Measurements from ENCODE around the gene SELE.
"Not testable (repeated sequence)": the region's sequence is repeated elsewhere in the genome, so short reads cannot be mapped to it uniquely, and the experiment has no call there.

SELE gene

DNA sequence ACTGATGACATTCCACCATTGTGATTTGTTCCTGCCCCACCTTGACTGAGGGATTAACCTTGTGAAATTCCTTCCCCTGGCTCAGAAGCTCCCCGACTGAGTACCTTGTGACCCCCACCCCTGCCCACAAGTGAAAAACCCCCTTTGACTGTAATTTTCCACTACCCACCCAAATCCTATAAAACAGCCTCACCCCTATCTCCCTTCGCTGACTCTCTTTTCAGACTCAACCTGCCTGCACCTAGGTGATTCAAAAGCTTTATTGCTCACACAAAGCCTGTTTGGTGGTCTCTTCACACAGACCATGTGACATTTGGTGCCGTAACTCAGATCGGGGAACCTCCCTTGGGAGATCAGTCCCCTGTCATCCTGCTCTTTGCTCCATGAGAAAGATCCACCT lies 50.7 kb downstream of the SELE start:
- H3K9me3 ChIP-seq (ENCODE audit: control insufficient read depth in 2 of 2, low read length in 2 of 2); H3K36me3 ChIP-seq (ENCODE audit: control insufficient read depth in 2 of 2, insufficient read depth in 2 of 2, low read length in 2 of 2); H3K27ac ChIP-seq (ENCODE audit: low read length); H3K4me3 ChIP-seq (ENCODE audit: low read length in 2 of 2); H3K4me1 ChIP-seq (ENCODE audit: control insufficient read depth, insufficient read depth, low read length); H3K9ac ChIP-seq (ENCODE audit: low read length in 2 of 2); H3K27me3 ChIP-seq (ENCODE audit: control insufficient read depth in 1 of 2, insufficient read depth in 2 of 2, low read length in 2 of 2): not testable (repeated sequence)

GRCh38 chr1:169682071-169682470 lies 51.8 kb downstream of the SELE start:
- Histone ChIP-seq H3K4me1 (ENCODE audit: control insufficient read depth, insufficient read depth, low read length) (no peaks in the 10 kb centered on the region), H3K9ac (ENCODE audit: low read length in 2 of 2) (no peak overlapping the region), H3K27ac (ENCODE audit: low read length) (no peak overlapping the region), H3K9me3 (ENCODE audit: control insufficient read depth in 2 of 2, low read length in 2 of 2) (no peaks in the 10 kb centered on the region), H3K27me3 (ENCODE audit: control insufficient read depth in 1 of 2, insufficient read depth in 2 of 2, low read length in 2 of 2) (no peaks in the 10 kb centered on the region), H3K36me3 (ENCODE audit: control insufficient read depth in 2 of 2, insufficient read depth in 2 of 2, low read length in 2 of 2) (no peaks in the 10 kb centered on the region), H3K4me3 (ENCODE audit: low read length in 2 of 2) (no peak overlapping the region)

- Histone ChIP-seq H3K4me3 (ENCODE audit: low read length in 2 of 2) (no peak overlapping the region), H3K36me3 (ENCODE audit: control insufficient read depth in 2 of 2, insufficient read depth in 2 of 2, low read length in 2 of 2) (no peaks in the 10 kb centered on the region), H3K27ac (ENCODE audit: low read length) (no peak overlapping the region), H3K4me1 (ENCODE audit: control insufficient read depth, insufficient read depth, low read length) (no peaks in the 10 kb centered on the region), H3K27me3 (ENCODE audit: control insufficient read depth in 1 of 2, insufficient read depth in 2 of 2, low read length in 2 of 2) (no peaks in the 10 kb centered on the region), H3K9me3 (ENCODE audit: control insufficient read depth in 2 of 2, low read length in 2 of 2) (no peaks in the 10 kb centered on the region), H3K9ac (ENCODE audit: low read length in 2 of 2) (no peak overlapping the region)
These were observed 52.7 kb downstream of the SELE start for GRCh38 chr1:169681140-169681539.

DNA sequence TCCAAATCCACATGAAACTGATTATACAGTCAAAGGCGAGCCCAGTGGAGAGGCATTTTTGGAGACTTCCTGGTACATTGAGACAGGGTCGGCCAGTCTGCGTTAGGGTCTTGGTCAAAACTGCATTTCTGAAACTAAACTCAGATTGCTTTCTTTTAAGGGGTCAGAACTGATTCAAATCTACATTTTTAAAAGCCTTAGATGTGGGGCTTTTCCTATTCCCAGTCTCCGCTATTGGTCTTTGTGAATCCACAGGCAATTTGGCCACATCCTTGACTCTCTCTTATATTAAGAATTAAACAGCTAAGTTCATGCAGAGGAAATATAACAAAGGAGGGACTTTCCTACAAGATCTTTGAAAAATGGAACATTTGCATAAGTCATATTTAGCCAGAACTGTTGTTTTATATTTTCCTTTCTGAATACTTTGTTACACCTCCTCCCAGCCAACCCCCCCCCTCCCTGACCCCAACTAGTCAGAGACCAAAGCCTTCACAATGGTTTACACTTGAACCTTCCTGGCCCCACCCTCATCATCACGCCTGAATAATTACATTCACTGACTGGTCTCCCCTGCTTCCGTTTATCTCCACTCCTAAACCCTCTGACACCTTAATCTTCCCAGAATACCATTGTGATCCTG lies 53.4 kb downstream of the SELE start:
- Histone ChIP-seq H3K27me3 (ENCODE audit: control insufficient read depth in 1 of 2, insufficient read depth in 2 of 2, low read length in 2 of 2) (no peaks in the 10 kb centered on the region), H3K36me3 (ENCODE audit: control insufficient read depth in 2 of 2, insufficient read depth in 2 of 2, low read length in 2 of 2) (no peaks in the 10 kb centered on the region), H3K4me1 (ENCODE audit: control insufficient read depth, insufficient read depth, low read length) (no peaks in the 10 kb centered on the region), H3K9me3 (ENCODE audit: control insufficient read depth in 2 of 2, low read length in 2 of 2) (no peaks in the 10 kb centered on the region), H3K27ac (ENCODE audit: low read length) (no peak overlapping the region), H3K4me3 (ENCODE audit: low read length in 2 of 2) (no peak overlapping the region), H3K9ac (ENCODE audit: low read length in 2 of 2) (no peak overlapping the region)

GRCh38 chr1:169679692-169680091 lies 54.2 kb downstream of the SELE start:
- Histone ChIP-seq H3K9me3 (ENCODE audit: control insufficient read depth in 2 of 2, low read length in 2 of 2) (no peaks in the 10 kb centered on the region), H3K4me3 (ENCODE audit: low read length in 2 of 2) (no peak overlapping the region), H3K36me3 (ENCODE audit: control insufficient read depth in 2 of 2, insufficient read depth in 2 of 2, low read length in 2 of 2) (no peaks in the 10 kb centered on the region), H3K4me1 (ENCODE audit: control insufficient read depth, insufficient read depth, low read length) (no peaks in the 10 kb centered on the region), H3K27me3 (ENCODE audit: control insufficient read depth in 1 of 2, insufficient read depth in 2 of 2, low read length in 2 of 2) (no peaks in the 10 kb centered on the region), H3K27ac (ENCODE audit: low read length) (no peak overlapping the region), H3K9ac (ENCODE audit: low read length in 2 of 2) (no peak overlapping the region)

GRCh38 chr1:169676001-169676400 lies 57.9 kb downstream of the SELE start:
- peaks cover 0 to 4% of the 10 kb centered on the region in 2 donors for H3K9me3 ChIP-seq (ENCODE audit: control insufficient read depth in 2 of 2, low read length in 2 of 2)
- no peaks in the 10 kb centered on the region for H3K4me1 ChIP-seq (ENCODE audit: control insufficient read depth, insufficient read depth, low read length)

More at GRCh38 chr1:169676001-169676400, 57.9 kb downstream of the SELE start:
- H3K4me3 ChIP-seq (ENCODE audit: low read length in 2 of 2), result no peak overlapping the region
- no peak overlapping the region for H3K9ac ChIP-seq (ENCODE audit: low read length in 2 of 2)
- no peaks in the 10 kb centered on the region for H3K27me3 ChIP-seq (ENCODE audit: control insufficient read depth in 1 of 2, insufficient read depth in 2 of 2, low read length in 2 of 2)
- H3K36me3 ChIP-seq (ENCODE audit: control insufficient read depth in 2 of 2, insufficient read depth in 2 of 2, low read length in 2 of 2), result no peaks in the 10 kb centered on the region
- no peak overlapping the region for H3K27ac ChIP-seq (ENCODE audit: low read length)
